NOMO-1 treated with DMSO at 0.1 percent for 48 hours (cell line): ENCODE data around the gene ZNF384.

ENCODE experiments used
- DNase-seq: peaks from one replicate; lab custom pipeline; 2025; ENCODE audit not compliant: unreplicated experiment; lab: John Stamatoyannopoulos, UW

ZNF384 gene

GRCh38 chr12:6626654-6627283 is 62.4 kb downstream of the ZNF384 start:
- no peak for DNase-seq

- no peak for DNase-seq
Observed at GRCh38 chr12:6620885-6621274, 68.3 kb downstream of the ZNF384 start.

- no peak for DNase-seq
Observed at GRCh38 chr12:6620137-6620884, 68.9 kb downstream of the ZNF384 start.

- no peak for DNase-seq
Observed at GRCh38 chr12:6618483-6619225, 70.5 kb downstream of the ZNF384 start.
